GM10847 (cell line): Measurements from ENCODE around the gene ZRANB3.

Experiments
- POLR2A ChIP-seq: IDR thresholded peaks from 2 replicates; pipeline ENCODE4 v1.6.1; 2011; ENCODE audit not compliant: insufficient read length; ENCODE audit errors: extremely low read depth

The ZRANB3 gene

DNA sequence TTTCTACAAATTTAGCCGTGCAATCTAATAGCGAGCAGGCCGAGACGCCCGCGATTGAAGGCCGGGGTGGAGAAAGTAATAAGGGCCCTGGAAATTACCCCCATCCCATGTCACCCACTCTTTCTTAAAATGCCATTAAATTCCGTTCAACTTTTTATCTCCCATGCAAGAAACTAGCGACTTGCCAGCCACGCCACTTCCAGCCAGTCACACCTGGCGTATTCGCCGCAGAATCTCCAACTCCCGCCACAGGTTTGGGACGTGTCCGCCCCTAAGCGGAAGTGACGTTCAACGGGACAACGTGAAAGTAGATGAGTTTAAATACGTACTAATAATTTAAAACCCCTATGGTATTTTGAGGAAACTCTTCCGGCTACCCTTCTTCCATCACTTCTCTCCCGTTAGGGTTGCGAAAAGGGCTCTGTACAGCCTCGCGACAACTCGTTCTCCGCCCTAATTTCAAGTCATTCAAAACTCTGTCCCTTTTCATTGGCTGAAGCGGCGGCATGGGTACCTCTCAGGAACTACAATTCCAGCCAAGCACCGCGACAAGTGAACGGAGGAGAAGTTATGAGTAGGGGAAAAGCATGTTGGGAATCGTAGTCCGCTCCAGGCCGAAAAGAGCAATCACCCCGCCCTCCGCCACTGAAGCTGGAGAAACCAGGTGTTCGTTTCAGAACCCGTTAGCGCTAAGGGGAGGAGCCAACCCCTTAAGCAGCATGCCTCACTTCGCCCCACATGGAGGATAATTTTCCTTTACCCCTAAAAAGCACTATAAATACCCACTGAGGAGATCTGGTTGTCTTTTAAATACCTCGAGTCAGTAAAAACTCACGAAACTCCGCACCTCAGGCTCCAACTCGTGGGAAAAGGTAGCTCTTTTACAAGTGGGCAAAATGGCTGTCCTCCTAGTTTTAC, at the start of gene ZRANB3:
Gene ZRANB3 (minus strand): TSS at position 906 of the 918 bp plus-strand sequence.
- TF ChIP-seq POLR2A, result no peak

DNA sequence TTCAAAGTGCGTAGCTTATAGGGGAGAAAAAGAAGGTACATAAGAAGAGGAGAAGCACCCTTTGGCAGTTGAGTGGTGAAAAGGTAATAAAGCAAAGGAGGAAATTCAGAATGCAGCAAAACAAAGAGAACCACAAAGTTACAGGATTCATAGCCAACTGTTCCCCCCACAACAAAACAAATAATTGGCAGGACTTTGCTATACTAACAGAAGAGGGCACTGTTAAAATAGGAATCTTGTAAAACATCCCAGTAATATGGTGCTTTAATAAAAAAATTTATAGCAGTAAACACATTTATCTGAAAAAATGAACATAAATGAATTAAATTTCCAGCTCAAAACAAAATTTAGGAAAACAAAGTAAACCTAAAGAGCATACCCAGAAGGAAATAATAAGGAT, 42.6 kb upstream of the ZRANB3 start:
- TF ChIP-seq POLR2A, result no peak

DNA sequence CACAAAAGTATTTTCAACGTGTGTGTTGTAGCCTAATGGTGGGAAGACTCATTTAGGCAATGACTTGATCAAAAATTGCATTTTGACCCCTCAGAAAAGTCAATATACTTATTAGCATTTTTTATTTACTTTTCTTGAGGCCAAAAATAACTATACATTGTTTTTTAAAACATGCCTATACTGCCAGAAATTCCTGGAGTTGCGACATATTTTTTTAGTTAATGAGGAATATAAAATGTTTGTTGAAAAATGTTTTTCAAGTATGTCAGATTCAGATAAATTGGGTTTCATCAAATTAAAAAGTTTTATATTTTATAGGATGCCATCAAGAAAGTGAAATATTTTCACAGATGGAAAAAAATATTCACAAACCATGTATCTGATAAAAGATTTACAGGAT, 39.9 kb upstream of the ZRANB3 start:
- no peak for TF ChIP-seq POLR2A

DNA sequence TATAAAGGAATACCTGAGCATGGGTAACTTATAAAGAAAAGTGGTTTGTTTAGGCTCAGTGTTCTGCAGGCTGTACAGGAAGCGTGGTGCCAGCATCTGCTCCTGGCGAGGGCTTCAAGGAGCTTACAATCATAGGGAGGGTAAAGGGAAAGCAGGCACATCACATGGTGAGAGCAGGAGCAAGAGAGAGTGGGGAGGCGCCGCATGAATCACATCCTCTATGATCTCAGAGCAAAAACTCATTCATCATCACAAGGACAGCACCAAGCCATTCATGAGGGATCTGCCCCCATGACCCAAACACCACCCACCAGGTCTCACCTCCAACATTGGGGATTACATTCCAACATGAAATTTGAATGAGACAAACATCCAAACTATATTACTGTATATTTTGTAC, 32.8 kb upstream of the ZRANB3 start:
- no peak for TF ChIP-seq POLR2A

DNA sequence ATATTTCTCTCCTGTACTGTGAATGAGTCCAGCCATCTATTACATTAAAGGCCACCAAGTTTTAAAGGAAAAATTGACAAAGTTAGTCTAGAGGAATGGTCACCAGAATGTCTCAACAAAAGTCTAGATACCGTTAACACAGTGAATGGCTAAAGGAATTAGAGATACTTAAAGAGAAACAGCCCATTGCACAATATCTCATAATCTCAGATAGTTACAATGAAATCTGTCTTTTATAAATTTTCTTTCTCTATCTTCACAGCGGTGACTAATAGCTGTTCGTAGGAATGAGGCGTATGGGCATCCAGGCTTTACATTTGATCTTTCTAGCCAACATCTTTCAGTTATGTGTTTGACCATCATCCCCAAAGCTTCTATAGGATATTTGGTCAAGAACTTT, 30.9 kb upstream of the ZRANB3 start:
- no peak for TF ChIP-seq POLR2A

DNA sequence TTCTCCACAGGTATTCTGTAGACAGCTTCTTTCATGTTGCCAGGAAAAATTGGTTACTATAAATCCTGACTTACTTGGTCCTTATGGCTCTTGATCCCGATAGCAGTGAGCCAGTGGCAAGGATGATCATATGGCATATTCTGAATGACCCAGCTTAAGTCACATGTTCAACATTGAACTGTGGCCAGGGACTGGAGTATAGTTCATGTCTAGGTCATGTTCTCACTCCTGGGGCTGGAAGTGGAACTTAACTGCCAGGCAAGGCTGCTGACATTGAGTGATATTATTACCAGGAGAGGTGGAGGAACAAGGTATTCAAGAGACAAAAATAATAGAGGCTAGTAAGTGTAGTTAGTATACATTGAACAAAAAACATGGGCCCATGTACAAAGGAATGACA, 26.5 kb upstream of the ZRANB3 start:
- TF ChIP-seq POLR2A, result no peak

DNA sequence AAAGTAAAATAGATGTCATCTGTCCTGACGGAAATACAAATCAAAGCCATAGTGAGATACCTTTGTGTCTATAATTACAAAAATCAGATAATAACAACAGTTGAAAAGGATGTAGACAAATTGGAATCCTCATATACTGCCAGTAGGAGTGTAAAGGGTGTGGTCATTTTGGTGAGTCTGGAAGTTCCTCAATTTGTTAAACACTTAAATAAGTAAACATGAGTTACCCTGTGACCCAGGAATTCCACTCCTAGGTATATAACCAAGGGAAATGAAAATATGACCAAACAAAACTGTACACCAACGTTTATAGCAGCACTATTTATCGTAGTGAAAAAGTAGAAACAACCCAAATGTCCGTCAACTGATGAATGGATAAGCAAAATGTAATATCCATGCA, 24.3 kb upstream of the ZRANB3 start:
- no peak for TF ChIP-seq POLR2A

DNA sequence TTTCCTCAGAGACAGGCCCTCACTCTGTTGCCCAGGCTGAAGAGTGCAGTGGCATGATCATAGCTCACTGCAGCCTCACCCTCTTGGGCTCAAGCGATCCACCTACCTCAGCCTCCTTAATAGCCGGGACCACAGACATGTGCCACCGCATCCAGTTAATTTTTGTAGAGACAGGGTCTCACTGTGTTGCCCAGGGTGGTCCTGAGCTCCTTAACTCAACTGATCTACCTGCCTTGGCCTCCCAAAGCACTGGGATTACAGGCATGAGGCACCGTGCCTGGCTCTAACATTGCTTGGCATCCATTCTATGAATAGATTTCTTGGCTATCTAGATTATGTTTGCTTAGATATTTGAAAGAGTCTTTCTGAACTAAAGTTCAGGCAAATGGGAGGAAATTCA, 21.9 kb upstream of the ZRANB3 start:
- no peak for TF ChIP-seq POLR2A

DNA sequence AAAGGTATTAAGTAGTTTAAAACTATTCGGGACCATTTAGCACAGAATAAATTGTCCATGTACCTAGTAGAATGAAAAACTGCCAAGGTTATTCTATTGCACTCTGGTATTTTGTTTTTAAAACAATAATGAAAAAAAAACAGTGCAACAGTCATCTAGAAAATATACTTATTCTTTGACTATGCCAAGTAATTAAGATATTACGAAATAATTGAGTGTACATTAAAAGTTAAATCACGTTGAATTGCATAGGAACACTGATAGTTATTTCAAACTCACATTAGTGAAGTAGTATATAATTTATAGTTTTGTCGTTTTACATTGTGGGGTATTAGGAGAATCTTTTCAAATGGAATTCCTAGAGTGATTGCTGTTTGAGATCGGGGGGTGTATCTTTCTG, 20.3 kb upstream of the ZRANB3 start:
- TF ChIP-seq POLR2A, result no peak

DNA sequence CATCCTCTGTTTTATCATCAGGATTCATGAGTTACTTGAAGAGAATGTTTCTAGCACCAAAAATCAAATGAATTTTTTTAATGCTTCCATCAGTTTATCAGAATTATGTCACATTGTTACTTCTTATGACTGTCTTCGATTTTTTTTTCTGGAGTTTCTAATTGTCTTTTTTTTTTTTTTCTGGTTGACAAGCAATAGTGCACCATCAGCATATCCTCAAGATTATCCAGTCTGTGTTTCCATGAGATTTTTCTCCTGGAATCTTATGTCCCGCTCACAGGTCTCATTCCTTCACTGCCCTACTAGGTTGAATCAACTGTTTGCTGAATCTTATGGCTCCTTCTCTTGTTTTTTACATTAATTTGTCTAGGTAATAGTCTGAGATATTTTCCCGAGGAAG, 16.3 kb upstream of the ZRANB3 start:
- no peak for TF ChIP-seq POLR2A

DNA sequence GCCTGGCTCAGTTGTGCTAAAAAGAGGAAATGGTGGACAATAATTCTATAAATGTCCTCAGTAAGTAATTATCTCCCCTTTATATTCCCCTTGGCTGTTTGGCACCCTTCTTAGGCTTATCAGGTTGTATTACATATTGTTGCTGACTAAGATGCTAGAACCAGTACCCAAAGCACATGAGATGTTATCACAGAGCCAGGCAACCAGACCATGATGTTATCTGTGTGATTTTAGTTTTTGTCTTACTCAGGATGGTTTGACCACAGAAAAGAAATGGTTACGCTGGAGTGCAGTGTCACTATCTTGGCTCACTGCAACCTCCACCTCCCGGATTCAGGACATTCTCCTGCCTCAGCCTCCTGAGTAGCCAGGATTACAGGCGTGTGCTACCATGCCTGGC, 15.4 kb upstream of the ZRANB3 start:
- TF ChIP-seq POLR2A, result no peak

DNA sequence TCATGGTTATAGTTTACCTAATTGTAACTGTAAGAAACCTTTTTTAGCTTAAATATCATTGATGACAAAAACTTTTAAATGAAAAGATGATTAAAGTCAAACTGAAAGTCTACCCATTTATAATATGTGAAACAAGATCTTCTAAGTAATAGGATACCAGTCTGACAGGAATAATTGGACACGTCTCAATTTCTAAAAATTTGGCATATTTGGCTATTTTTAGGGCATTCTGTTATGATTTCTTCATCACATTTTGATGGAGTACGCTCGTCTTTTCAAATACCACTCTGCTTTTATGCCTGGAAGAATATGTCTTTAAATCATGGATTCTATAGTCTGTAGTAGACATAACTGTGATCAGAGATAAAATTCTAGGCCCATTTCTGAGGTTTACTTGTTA, 1.6 kb upstream of the ZRANB3 start:
- no peak for TF ChIP-seq POLR2A

DNA sequence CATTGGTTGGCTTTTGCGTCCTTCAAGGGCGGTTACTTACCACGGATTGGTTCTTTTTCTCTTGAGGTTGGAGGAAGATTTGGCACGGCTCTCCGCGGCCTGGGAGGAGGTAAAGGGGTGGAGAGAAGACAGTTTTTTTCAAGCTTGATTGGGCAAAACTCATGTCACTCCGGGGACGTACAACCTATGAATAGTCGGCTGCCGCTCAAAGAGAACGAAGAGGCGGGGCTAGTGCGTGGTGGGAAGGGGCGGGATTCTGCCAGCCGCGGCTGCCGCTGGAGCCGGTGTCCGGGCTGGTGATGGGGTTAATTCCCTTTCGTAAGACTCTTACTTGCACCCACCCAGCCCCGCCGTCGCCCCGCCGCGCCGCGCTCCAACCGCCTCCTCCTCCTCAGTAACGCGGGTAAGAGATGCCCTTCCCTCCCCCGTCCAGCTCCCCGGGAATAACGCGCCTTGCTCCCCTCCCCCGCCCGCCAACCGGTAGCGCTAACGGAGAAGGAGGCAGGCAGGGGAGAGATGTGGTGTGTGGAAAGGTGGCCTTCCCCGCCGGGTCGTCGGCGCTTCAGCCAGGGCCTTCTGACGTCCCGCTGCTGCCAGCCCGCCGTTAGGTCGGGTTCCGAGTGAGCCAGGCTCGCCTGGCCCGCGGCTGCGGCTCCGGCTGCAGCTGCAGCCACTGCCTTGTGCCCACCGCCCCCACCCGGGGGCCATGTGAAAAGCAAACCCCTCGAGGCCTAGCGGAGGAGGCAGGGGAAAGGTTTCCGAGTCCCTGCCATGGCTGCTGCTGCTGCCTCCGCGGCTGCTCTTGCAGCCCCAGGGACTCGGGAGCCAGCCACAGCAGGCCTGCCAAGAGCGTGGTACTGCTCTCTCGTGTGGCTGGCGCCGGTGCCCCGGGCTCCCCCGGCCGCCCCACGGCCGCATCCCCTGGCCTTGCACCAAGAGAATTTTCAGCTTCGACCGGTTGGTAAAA, 496 bp upstream of the ZRANB3 start, which contains the start of gene R3HDM1:
Gene R3HDM1 (plus strand): TSS at position 254 of the 967 bp plus-strand sequence. CDS start 73,362 bp downstream, outside the sequence.
- peak; percentile 65 for TF ChIP-seq POLR2A

DNA sequence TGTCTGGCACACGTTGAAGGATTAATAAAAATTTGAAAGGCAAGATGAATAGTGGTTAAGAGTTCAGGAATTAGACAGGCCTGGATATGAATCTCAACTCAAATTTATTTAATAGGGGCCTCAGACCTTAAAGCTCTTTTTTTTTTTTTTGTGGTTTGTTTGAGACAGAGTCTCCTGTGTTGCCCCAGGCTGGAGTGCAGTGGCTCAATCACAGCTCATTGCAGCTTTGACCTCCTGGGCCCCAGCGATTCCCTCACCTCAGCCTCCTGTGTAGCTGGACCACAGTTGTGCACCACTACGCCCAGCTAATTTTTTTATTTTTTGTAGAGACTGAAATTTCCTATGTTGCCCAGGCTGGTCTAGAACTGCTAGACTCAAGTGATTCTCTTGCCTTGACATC, 3.0 kb downstream of the ZRANB3 start:
- TF ChIP-seq POLR2A, result no peak

DNA sequence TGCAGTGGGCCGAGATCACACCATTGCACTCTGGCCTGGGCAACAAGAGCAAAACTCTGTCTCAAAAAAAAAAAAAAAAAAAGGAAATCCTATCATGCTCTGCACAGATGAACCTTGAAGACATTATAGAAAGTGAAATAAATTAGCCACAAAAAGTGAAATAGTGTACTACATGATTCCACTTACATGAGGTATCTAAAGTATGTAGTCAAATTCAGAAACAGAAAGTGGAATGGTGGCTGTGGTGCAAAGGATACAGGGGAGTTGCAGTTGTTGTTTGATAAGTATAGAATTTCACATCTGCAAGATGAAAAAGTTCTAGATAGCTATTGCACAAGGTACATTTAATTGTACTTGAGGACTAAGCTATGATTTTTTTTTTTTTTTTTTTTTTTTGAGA, 5.2 kb downstream of the ZRANB3 start:
- no peak for TF ChIP-seq POLR2A

DNA sequence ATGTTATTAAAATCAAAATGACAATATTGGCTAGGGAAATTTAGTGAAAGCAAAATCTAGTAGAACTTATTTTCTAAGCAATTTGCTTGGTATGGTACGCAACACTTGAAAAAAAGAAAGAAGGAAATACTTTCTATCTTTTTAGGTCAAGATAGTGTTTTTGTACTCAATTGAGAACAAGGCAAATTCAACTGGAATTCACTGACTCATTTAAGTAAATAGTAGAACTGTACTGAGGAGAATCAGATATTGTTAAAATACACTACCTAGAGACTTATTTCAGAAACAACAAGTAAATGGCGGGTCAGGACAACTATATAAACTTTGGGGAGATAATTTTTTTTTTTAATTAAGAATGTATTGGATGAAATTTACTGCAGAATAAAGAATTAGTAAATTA, 18.9 kb downstream of the ZRANB3 start:
- TF ChIP-seq POLR2A, result no peak
